Liver (tissue), 9 donors: ENCODE results near the gene CASQ2. TPM values are rescaled to one million over a fixed set of nuclear protein-coding genes. Genes with fewer than 3 reads are reported as not detected.

Source experiments
- DNase-seq: peaks from one replicate; pipeline ENCODE4 v3.0.0-alpha.2; 2017; ENCODE audit warnings: low spot score
- H3K27ac ChIP-seq, 2 donors: one replicate each; pipeline ENCODE4 v1.7.0; 2013; ENCODE audit warnings: inconsistent platforms in 2 of 2, low read length in 2 of 2, control low read depth in 1 of 2, low read depth in 1 of 2, mild to moderate bottlenecking in 1 of 2
- H3K27me3 ChIP-seq, 4 donors: one replicate each; pipeline versions ENCODE4 v1.6.1 to v1.7.0; 2013; ENCODE audit warnings: low read length in 3 of 4, inconsistent platforms in 1 of 4, mild to moderate bottlenecking in 1 of 4, moderate library complexity in 1 of 4; ENCODE audit not compliant: control insufficient read depth in 4 of 4, insufficient read depth in 4 of 4
- H3K36me3 ChIP-seq, 4 donors: one replicate each; pipeline versions ENCODE4 v1.6.1 to v1.7.0; 2013; ENCODE audit warnings: low read length in 3 of 4, mild to moderate bottlenecking in 3 of 4, low read depth in 1 of 4, moderate library complexity in 1 of 4; ENCODE audit not compliant: control insufficient read depth in 4 of 4, insufficient read depth in 3 of 4
- H3K4me1 ChIP-seq, 4 donors: one replicate each; pipeline versions ENCODE4 v1.6.1 to v1.7.0; 2013; ENCODE audit warnings: low read length in 3 of 4, mild to moderate bottlenecking in 3 of 4, moderate library complexity in 1 of 4; ENCODE audit not compliant: control insufficient read depth in 4 of 4, insufficient read depth in 4 of 4
- H3K4me3 ChIP-seq, 3 donors: one replicate each; pipeline versions ENCODE4 v1.6.1 to v1.7.0; 2013; ENCODE audit warnings: low read length in 3 of 3, control low read depth in 1 of 3, low read depth in 1 of 3, mild to moderate bottlenecking in 1 of 3
- H3K9ac ChIP-seq, 2 donors: one replicate each; pipeline ENCODE4 v1.7.0; 2013; ENCODE audit warnings: low read length in 2 of 2, mild to moderate bottlenecking in 2 of 2, moderate library complexity in 2 of 2, control low read depth in 1 of 2, low read depth in 1 of 2
- H3K9me3 ChIP-seq, 4 donors: one replicate each; pipeline versions ENCODE4 v1.6.1 to v1.7.0; 2013; ENCODE audit warnings: low read length in 3 of 4; ENCODE audit not compliant: control insufficient read depth in 4 of 4
- ATF3 ChIP-seq: IDR thresholded peaks from 2 replicates; pipeline ENCODE4 v1.6.1; 2016; ENCODE audit warnings: antibody characterized with exemption
- CTCF ChIP-seq: fragments of 150-350 bp; IDR thresholded peaks from 2 replicates; pipeline ENCODE4 v1.5.1; 2017; ENCODE audit warnings: improper control_type of control experiment, low read depth, low read length; ENCODE audit not compliant: missing input control
- EGR1 ChIP-seq, 2 donors: IDR thresholded peaks; 2 replicates each; pipeline ENCODE4 v1.6.1; 2016 to 2018; ENCODE audit warnings: antibody characterized with exemption in 2 of 2, low read depth in 2 of 2
- FOXA2 ChIP-seq: IDR thresholded peaks from 2 replicates; pipeline ENCODE4 v1.6.1; 2016; ENCODE audit warnings: antibody characterized with exemption
- GABPA ChIP-seq, 2 donors: IDR thresholded peaks in 1 of 2; conservative IDR thresholded peaks in 1 of 2; 2 replicates each; pipeline ENCODE4 v1.6.1; 2016; ENCODE audit warnings: antibody characterized with exemption in 2 of 2, mild to moderate bottlenecking in 1 of 2, moderate library complexity in 1 of 2
- HNF4A ChIP-seq, 2 donors: conservative IDR thresholded peaks; 2 replicates each; pipeline ENCODE4 v1.6.1; 2016; ENCODE audit warnings: antibody characterized with exemption in 2 of 2, mild to moderate bottlenecking in 2 of 2
- HNF4G ChIP-seq: IDR thresholded peaks from 2 replicates; pipeline ENCODE4 v1.6.1; 2016; ENCODE audit warnings: antibody characterized with exemption
- JUND ChIP-seq, 2 donors: IDR thresholded peaks; 2 replicates each; pipeline ENCODE4 v1.6.1; 2016; ENCODE audit warnings: antibody characterized with exemption in 2 of 2
- MAX ChIP-seq: IDR thresholded peaks from 2 replicates; pipeline ENCODE4 v1.6.1; 2016; ENCODE audit warnings: antibody characterized with exemption
- NR2F2 ChIP-seq: IDR thresholded peaks from 2 replicates; pipeline ENCODE4 v1.6.1; 2016; ENCODE audit warnings: antibody characterized with exemption
- RAD21 ChIP-seq, 2 donors: IDR thresholded peaks; 2 replicates each; pipeline ENCODE4 v1.6.1; 2016; ENCODE audit warnings: antibody characterized with exemption in 2 of 2, mild to moderate bottlenecking in 2 of 2
- REST ChIP-seq: IDR thresholded peaks from 2 replicates; pipeline ENCODE4 v1.6.1; 2016; ENCODE audit warnings: antibody characterized with exemption, mild to moderate bottlenecking
- RXRA ChIP-seq, 2 donors: IDR thresholded peaks; 2 replicates each; pipeline ENCODE4 v1.6.1; 2017 to 2018; ENCODE audit warnings: antibody characterized with exemption in 2 of 2, mild to moderate bottlenecking in 1 of 2
- SP1 ChIP-seq: IDR thresholded peaks from 2 replicates; pipeline ENCODE4 v1.6.1; 2018; ENCODE audit warnings: antibody characterized with exemption, mild to moderate bottlenecking
- TAF1 ChIP-seq: conservative IDR thresholded peaks from 2 replicates; pipeline ENCODE4 v1.6.1; 2016; ENCODE audit warnings: antibody characterized with exemption, mild to moderate bottlenecking
- YY1 ChIP-seq: IDR thresholded peaks from 2 replicates; pipeline ENCODE4 v1.6.1; 2016; ENCODE audit warnings: antibody characterized with exemption, mild to moderate bottlenecking
- WGBS: extraction: QIAGEN DNeasy Blood & Tissue Kit; methylation state at CpG from one replicate; pipeline ENCODE4 v1.1.7; 2013; 5-methylcytosine and 5-hydroxymethylcytosine counted together
- polyA plus RNA-seq, 2 donors: library from polyadenylated mRNA; stranded (reverse) in 1 of 2; unstranded in 1 of 2; fragments of 200-250 nt in 1 of 2; fragments of >200 nt in 1 of 2; fragmentation: Nextera tagmentation in 1 of 2; extraction: Ambion mirVana in 1 of 2; gene quantifications; one replicate each; pipeline versions ENCODE4 v1.2.1 to v1.2.3, GENCODE V29; 2013 to 2015
- total RNA-seq, 2 donors: library from RNA; depleted of rRNA; stranded (reverse); fragments of >200 nt; gene quantifications; one replicate each; pipeline ENCODE4 v1.2.3, GENCODE V29; 2014
- TF ChIP-seq, protein P1 (sequence below): IDR thresholded peaks from 2 replicates; pipeline ENCODE4 v1.6.1; 2016; ENCODE audit warnings: antibody characterized with exemption
- donor health status: healthy.
- donor health status: healthy.
- donor health status: healthy.
- donor health status: healthy.
- donor health status: healthy.

The CASQ2 gene
- total and polyA plus RNA-seq, 4 donors: 0.33 to 1.1 TPM; not detected in 2

DNA sequence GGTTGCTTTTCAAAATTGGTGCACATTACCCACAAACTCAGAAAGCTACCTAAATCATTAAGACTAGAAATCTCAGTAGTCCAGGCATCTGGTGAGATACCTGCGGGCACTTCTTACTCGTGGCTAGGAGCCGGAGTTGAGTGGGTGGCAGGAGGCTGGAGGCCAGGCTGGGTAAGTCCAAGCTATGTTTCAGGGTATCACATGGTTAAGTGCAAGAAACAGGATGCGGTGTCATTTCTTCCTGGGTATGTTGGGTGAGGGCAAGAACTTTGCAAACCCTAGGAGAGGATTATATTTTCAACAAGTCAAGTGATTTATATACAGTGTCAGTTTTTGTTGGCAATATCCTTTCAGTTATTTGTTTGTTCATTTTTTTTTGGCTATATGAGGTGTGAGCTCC lies 85.7 kb downstream of the CASQ2 start:
- Histone ChIP-seq H3K27me3 (no peaks in the 10 kb centered on the region), H3K36me3 (peaks cover 0 to 24% (median 11%) of the 10 kb centered on the region in 4 donors), H3K27ac (no peak overlapping the region), H3K9ac (no peak overlapping the region), H3K4me1 (no peaks in the 10 kb centered on the region), H3K4me3 (no peak overlapping the region), H3K9me3 (no peaks in the 10 kb centered on the region)
- no peak for DNase-seq
- 95% methylated on average over 4 of the region's 4 CpGs for WGBS
- TF ChIP-seq, protein P1, sequence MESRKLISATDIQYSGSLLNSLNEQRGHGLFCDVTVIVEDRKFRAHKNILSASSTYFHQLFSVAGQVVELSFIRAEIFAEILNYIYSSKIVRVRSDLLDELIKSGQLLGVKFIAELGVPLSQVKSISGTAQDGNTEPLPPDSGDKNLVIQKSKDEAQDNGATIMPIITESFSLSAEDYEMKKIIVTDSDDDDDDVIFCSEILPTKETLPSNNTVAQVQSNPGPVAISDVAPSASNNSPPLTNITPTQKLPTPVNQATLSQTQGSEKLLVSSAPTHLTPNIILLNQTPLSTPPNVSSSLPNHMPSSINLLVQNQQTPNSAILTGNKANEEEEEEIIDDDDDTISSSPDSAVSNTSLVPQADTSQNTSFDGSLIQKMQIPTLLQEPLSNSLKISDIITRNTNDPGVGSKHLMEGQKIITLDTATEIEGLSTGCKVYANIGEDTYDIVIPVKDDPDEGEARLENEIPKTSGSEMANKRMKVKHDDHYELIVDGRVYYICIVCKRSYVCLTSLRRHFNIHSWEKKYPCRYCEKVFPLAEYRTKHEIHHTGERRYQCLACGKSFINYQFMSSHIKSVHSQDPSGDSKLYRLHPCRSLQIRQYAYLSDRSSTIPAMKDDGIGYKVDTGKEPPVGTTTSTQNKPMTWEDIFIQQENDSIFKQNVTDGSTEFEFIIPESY: no peak
- no peak for TF ChIP-seq NR2F2
- TF ChIP-seq TAF1: no peak
- TF ChIP-seq CTCF: no peak
- no peak for TF ChIP-seq RXRA (IDR thresholded peaks at IDR 0.05)

GRCh38 chr1:115680730-115681111 lies 87.8 kb downstream of the CASQ2 start:
- TF ChIP-seq RXRA (IDR thresholded peaks at IDR 0.05) (no peak), YY1 (no peak), JUND (IDR thresholded peaks at IDR 0.05) (no peak), TAF1 (no peak), NR2F2 (no peak), HNF4G (no peak), MAX (no peak), EGR1 (IDR thresholded peaks at IDR 0.05; ENCODE audit: low read depth in 2 of 2) (no peak), ATF3 (no peak), SP1 (no peak), RAD21 (IDR thresholded peaks at IDR 0.05) (no peak), REST (no peak), FOXA2 (no peak), GABPA (IDR thresholded peaks at IDR 0.05 in 1 of 2, conservative IDR thresholded peaks at IDR 0.05 in 1 of 2) (no peak), HNF4A (conservative IDR thresholded peaks at IDR 0.05) (no peak), CTCF (no peak)
- TF ChIP-seq, protein P1: no peak
- Histone ChIP-seq H3K27me3 (no peaks in the 10 kb centered on the region), H3K9ac (no peak overlapping the region), H3K36me3 (peaks cover 0 to 21% (median 8%) of the 10 kb centered on the region in 4 donors), H3K9me3 (no peaks in the 10 kb centered on the region), H3K4me3 (no peak overlapping the region), H3K4me1 (no peaks in the 10 kb centered on the region), H3K27ac (no peak overlapping the region)
- 98% methylated on average over 5 of the region's 5 CpGs for WGBS
- no peak for DNase-seq
